Measurements from ENCODE around the gene ARRB1. TPM values are rescaled to one million over a fixed set of nuclear protein-coding genes. Genes with fewer than 3 reads are reported as not detected.

Gene ARRB1
- total RNA-seq, 1 donor from 2014 or later = 33.1 TPM

DNA sequence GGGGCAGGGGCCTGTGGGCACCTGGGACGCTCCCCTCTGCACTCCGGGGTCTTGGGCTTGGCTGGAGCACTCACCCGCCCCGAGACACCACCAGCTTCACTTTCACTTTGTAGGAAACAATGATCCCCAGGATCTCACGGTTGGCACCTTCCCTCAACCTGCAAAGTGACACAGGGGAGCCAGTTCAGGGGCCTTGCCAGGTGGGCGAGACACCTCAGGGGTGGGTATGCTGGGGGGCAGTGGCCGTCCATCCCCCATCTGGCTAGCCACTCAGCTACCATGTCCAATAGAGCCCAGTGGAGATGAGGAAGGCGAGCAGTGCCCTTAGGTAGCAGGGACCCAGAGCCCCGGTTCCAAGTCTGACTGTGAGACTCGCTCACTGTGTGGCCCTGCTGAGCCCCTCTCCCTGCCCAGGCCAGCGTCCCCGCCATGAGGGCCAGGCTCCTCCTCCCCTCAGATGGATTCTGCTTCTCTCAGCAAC, 78.6 kb downstream of the ARRB1 start:
- no peak for DNase-seq (ENCODE audit: extremely low spot score in 2 of 2)
- H3K9me3 ChIP-seq = no peaks in the 10 kb centered on the region
- no peaks in the 10 kb centered on the region for H3K27me3 ChIP-seq
- intact Hi-C loops (cut with DNase I) = no loop called here
- no peaks in the 10 kb centered on the region for H3K4me1 ChIP-seq
- TF ChIP-seq, protein P1, sequence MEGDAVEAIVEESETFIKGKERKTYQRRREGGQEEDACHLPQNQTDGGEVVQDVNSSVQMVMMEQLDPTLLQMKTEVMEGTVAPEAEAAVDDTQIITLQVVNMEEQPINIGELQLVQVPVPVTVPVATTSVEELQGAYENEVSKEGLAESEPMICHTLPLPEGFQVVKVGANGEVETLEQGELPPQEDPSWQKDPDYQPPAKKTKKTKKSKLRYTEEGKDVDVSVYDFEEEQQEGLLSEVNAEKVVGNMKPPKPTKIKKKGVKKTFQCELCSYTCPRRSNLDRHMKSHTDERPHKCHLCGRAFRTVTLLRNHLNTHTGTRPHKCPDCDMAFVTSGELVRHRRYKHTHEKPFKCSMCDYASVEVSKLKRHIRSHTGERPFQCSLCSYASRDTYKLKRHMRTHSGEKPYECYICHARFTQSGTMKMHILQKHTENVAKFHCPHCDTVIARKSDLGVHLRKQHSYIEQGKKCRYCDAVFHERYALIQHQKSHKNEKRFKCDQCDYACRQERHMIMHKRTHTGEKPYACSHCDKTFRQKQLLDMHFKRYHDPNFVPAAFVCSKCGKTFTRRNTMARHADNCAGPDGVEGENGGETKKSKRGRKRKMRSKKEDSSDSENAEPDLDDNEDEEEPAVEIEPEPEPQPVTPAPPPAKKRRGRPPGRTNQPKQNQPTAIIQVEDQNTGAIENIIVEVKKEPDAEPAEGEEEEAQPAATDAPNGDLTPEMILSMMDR (IDR thresholded peaks at IDR 0.05) = no peak
- TF ChIP-seq POLR2A (IDR thresholded peaks at IDR 0.05) (no peak), POLR2AphosphoS5 (IDR thresholded peaks at IDR 0.05; ENCODE audit: insufficient read depth in 1 of 2, low read depth in 1 of 2) (no peak)
- H3K27ac ChIP-seq = no peak overlapping the region
- H3K4me3 ChIP-seq = no peak overlapping the region
- H3K36me3 ChIP-seq = peaks cover 0 to 38% of the 10 kb centered on the region in 2 donors

DNA sequence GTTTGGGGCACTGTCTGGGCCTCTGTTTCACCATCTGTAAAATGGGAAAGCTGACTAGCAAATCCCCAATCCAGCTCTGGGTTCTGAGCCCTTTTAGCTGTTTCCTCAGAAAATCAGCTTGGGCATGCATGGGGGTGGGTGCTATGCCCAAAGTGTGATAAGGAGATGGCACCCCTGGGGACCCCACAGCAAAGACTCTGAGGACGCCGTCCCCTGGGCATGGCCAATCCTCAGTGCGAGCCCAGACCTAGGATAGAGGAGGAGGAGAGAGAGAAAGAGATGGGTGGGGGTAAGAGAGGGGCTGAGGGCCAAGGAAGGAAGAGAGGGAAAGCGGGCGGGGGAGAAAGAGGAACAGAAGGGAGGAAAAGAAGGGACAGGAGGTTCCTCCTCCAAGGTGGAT, 79.1 kb downstream of the ARRB1 start:
- Histone ChIP-seq H3K4me3 (no peak overlapping the region), H3K4me1 (no peaks in the 10 kb centered on the region), H3K36me3 (peaks cover 0 to 38% of the 10 kb centered on the region in 2 donors), H3K9me3 (no peaks in the 10 kb centered on the region), H3K27me3 (no peaks in the 10 kb centered on the region), H3K27ac (no peak overlapping the region)
- DNase-seq (ENCODE audit: extremely low spot score in 2 of 2) = no peak
- TF ChIP-seq POLR2A (IDR thresholded peaks at IDR 0.05) (no peak), POLR2AphosphoS5 (IDR thresholded peaks at IDR 0.05; ENCODE audit: insufficient read depth in 1 of 2, low read depth in 1 of 2) (no peak)
- TF ChIP-seq, protein P1 (IDR thresholded peaks at IDR 0.05) = no peak
- intact Hi-C loops (cut with DNase I) = no loop called here

DNA sequence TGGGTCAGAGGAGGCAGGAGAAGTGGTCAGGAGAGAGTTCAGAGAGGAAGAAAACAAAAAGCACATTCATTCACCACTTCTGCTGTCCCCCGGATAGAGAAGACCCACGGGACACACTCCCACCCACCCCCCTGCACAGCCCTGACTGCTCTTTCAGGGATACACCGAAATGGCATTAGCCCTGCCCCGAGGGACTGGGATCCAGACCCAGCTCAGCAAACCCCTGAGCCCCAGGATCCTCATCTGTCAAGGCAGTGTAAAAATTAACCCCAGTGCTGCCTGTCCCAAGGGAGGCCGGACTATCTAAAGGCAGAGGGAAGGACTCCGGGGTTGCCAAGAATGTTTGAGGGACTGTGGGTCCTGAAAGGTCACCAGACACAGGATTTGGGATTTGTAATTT, 79.7 kb downstream of the ARRB1 start:
- peaks cover 0 to 35% of the 10 kb centered on the region in 2 donors for H3K36me3 ChIP-seq
- H3K27me3 ChIP-seq = no peaks in the 10 kb centered on the region
- no peaks in the 10 kb centered on the region for H3K4me1 ChIP-seq
- intact Hi-C loops (cut with DNase I) = no loop called here
- no peaks in the 10 kb centered on the region for H3K9me3 ChIP-seq
- no peak overlapping the region for H3K27ac ChIP-seq
- TF ChIP-seq, protein P1 (IDR thresholded peaks at IDR 0.05) = no peak
- no peak for TF ChIP-seq POLR2AphosphoS5 (IDR thresholded peaks at IDR 0.05; ENCODE audit: insufficient read depth in 1 of 2, low read depth in 1 of 2)
- TF ChIP-seq POLR2A (IDR thresholded peaks at IDR 0.05) = no peak
- DNase-seq (ENCODE audit: extremely low spot score in 2 of 2) = no peak
- H3K4me3 ChIP-seq = no peak overlapping the region

DNA sequence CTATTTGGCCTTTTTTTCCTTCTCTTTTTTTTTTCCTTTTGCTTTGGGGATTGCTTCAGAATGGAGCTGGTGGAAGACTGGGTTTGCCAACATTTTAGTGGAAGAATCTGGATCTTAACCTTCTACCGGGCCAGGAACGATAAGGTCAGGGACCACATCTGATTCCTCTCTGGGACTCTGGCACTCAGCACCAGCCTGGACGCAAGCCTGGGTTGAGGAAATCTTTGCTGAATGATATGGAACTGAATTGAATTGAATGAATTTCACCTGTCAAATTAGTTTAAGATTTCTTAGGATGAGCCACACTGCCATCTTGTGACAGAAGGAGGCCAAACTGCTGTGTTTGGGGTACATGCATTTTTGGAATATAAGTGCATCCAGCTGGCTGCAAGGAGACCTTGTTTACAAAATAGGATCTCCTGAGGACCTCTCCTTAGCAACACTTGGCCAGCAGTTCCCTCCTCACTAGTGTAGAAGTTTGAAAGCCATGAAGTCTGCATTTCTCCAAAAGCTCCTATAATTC, 80.5 kb downstream of the ARRB1 start:
- Histone ChIP-seq H3K27me3 (no peaks in the 10 kb centered on the region), H3K36me3 (peaks cover 0 to 35% of the 10 kb centered on the region in 2 donors), H3K27ac (no peak overlapping the region), H3K4me3 (no peak overlapping the region), H3K4me1 (no peaks in the 10 kb centered on the region), H3K9me3 (no peaks in the 10 kb centered on the region)
- DNase-seq (ENCODE audit: extremely low spot score in 2 of 2) = no peak
- intact Hi-C loops (cut with DNase I) = no loop called here
- TF ChIP-seq, protein P1 (IDR thresholded peaks at IDR 0.05) = no peak
- TF ChIP-seq POLR2A (IDR thresholded peaks at IDR 0.05) (no peak), POLR2AphosphoS5 (IDR thresholded peaks at IDR 0.05; ENCODE audit: insufficient read depth in 1 of 2, low read depth in 1 of 2) (no peak)

DNA sequence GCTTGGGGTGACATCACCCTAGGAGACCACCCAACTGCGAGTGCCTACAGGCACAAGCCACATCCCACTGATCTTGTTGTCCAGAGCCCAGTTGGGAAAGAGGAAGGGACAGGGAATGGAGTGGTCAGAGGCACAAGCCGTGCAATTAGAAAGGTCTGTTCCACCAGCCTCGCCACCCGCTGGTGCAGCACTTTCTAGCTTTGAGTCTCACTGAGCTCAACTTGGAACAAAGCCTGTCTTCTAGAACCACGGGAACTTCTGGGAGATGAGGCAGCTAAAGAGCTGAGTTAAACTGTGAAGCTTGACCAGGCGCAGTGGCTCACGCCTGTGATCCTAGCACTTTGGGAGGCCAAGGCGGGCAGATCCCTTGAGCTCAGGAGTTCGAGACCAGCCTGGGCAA, 81.6 kb downstream of the ARRB1 start:
- TF ChIP-seq POLR2A (IDR thresholded peaks at IDR 0.05) = no peak
- no peak for TF ChIP-seq POLR2AphosphoS5 (IDR thresholded peaks at IDR 0.05; ENCODE audit: insufficient read depth in 1 of 2, low read depth in 1 of 2)
- TF ChIP-seq, protein P1 (IDR thresholded peaks at IDR 0.05) = no peak
- no peak for DNase-seq (ENCODE audit: extremely low spot score in 2 of 2)
- Histone ChIP-seq H3K36me3 (peaks cover 0 to 35% of the 10 kb centered on the region in 2 donors), H3K9me3 (no peaks in the 10 kb centered on the region), H3K27ac (no peak overlapping the region), H3K4me1 (no peaks in the 10 kb centered on the region), H3K27me3 (no peaks in the 10 kb centered on the region), H3K4me3 (no peak overlapping the region)
- intact Hi-C loops (cut with DNase I) = no loop called here
